NT2/D1 (cell line): ENCODE results near the gene FBXW4.

Experiments used
- DNase-seq: peaks from one replicate; pipeline ENCODE4 v3.0.0-alpha.2; 2011; ENCODE audit warnings: low read depth, low spot score
- H3K27me3 ChIP-seq: 2 replicates; pipeline ENCODE4 v1.6.0; 2011; ENCODE audit warnings: mild to moderate bottlenecking; ENCODE audit not compliant: insufficient read length, insufficient read depth
- H3K36me3 ChIP-seq: 2 replicates; pipeline ENCODE4 v1.6.1; 2011; ENCODE audit warnings: mild to moderate bottlenecking, low read length, mixed read lengths; ENCODE audit not compliant: insufficient read depth, insufficient read length
- H3K4me1 ChIP-seq: 2 replicates; pipeline ENCODE4 v1.5.1; 2011; ENCODE audit not compliant: insufficient read depth, insufficient read length
- H3K4me3 ChIP-seq: 2 replicates; pipeline ENCODE4 v1.5.1; 2011; ENCODE audit warnings: low read depth; ENCODE audit not compliant: insufficient read length
- H3K9ac ChIP-seq: 2 replicates; pipeline ENCODE4 v1.6.0; 2011; ENCODE audit warnings: low read depth; ENCODE audit not compliant: insufficient read length
- H3K9me3 ChIP-seq: 2 replicates; pipeline ENCODE4 v1.5.1; 2011; ENCODE audit warnings: mild to moderate bottlenecking, low read length; ENCODE audit not compliant: insufficient read depth
- SUZ12 ChIP-seq: IDR thresholded peaks from 2 replicates; pipeline ENCODE4 v1.6.1; 2011; ENCODE audit not compliant: insufficient read length, insufficient read depth; ENCODE audit errors: extremely low read depth
- YY1 ChIP-seq: IDR thresholded peaks from 2 replicates; pipeline ENCODE4 v1.6.1; 2011; ENCODE audit not compliant: insufficient read length, insufficient read depth
- ZNF274 ChIP-seq: IDR thresholded peaks from 2 replicates; pipeline ENCODE4 v1.6.1; 2011; ENCODE audit warnings: mild to moderate bottlenecking, low read depth, low read length

Gene FBXW4

GRCh38 chr10:101724446-101724845 is 29.5 kb upstream of the FBXW4 start:
- Histone ChIP-seq H3K9ac (no peak overlapping the region), H3K27me3 (no peaks in the 10 kb centered on the region), H3K4me1 (peaks cover 2% of the 10 kb centered on the region), H3K36me3 (no peaks in the 10 kb centered on the region), H3K9me3 (no peaks in the 10 kb centered on the region), H3K4me3 (no peak overlapping the region)
- no peak for DNase-seq
- TF ChIP-seq YY1 (no peak), ZNF274 (no peak), SUZ12 (no peak)

DNA sequence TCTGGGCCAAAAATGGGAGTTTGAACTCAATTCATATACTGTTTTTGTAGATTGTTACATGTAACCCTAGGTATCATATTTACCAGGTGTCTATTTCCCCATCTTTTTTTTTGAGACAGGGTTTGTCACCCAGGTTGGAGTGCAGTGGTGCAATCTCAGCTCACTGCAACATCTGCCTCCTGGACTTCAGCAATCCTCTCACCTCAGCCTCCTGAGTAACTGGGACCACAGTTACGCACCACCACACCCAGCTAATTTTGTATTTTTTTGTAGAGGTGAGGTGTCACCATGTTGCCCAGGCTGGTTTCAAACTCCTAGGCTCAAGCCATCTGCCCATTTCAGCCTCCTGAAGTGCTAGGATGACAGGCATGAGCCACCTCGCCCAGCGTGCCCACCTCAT is 28.2 kb upstream of the FBXW4 start:
- Histone ChIP-seq H3K9ac (no peak overlapping the region), H3K36me3 (no peaks in the 10 kb centered on the region), H3K4me3 (no peak overlapping the region), H3K4me1 (peaks cover 2% of the 10 kb centered on the region), H3K27me3 (no peaks in the 10 kb centered on the region), H3K9me3 (no peaks in the 10 kb centered on the region)
- DNase-seq, result no peak
- TF ChIP-seq ZNF274 (no peak), SUZ12 (no peak), YY1 (no peak)

- Histone ChIP-seq H3K27me3 (no peaks in the 10 kb centered on the region), H3K9me3 (no peaks in the 10 kb centered on the region), H3K9ac (no peak overlapping the region), H3K36me3 (no peaks in the 10 kb centered on the region), H3K4me3 (no peak overlapping the region), H3K4me1 (peaks cover 2% of the 10 kb centered on the region)
- DNase-seq, result no peak
- no peak for TF ChIP-seq ZNF274
- no peak for TF ChIP-seq YY1
- TF ChIP-seq SUZ12, result no peak
Measured at GRCh38 chr10:101721806-101722205, 26.8 kb upstream of the FBXW4 start.

DNA sequence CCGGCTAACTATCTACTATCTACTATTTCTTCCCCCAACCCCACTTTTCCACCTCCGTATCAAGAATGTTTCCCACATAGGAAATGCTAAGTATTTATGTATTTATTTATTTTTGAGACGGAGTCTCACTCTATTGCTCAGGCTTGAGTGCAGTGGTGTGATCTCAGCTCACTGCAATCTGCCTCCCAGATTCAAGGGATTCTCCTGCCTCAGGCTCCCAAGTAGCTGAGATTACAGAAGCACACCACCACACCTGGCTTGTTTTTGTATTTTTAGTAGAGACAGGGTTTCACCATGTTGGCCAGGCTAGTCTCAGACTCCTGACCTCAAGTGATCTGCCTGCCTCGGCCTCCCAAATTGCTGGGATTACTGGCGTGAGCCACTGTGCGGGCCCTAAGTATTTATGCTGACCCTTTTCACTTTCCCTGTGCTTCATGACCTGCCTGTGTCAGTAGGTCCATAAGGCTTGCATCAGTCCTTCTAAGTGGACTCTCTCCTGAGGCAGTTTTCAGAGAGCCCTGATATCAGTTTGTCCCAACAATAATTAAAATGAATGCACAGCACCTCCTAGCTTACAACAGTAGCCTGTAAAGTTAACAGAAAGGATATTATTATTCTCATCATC is 25.7 kb upstream of the FBXW4 start:
- Histone ChIP-seq H3K9me3 (no peaks in the 10 kb centered on the region), H3K27me3 (no peaks in the 10 kb centered on the region), H3K4me1 (peaks cover 2% of the 10 kb centered on the region), H3K9ac (no peak overlapping the region), H3K4me3 (no peak overlapping the region), H3K36me3 (no peaks in the 10 kb centered on the region)
- no peak for DNase-seq
- no peak for TF ChIP-seq SUZ12

- H3K9ac ChIP-seq, result no peak overlapping the region
Measured at GRCh38 chr10:101718690-101719275, 23.8 kb upstream of the FBXW4 start.

GRCh38 chr10:101716891-101717659 is 22.1 kb upstream of the FBXW4 start:
- TF ChIP-seq ZNF274 (no peak), YY1 (no peak), SUZ12 (no peak)
- H3K4me1 ChIP-seq, result peaks cover 2% of the 10 kb centered on the region
- no peak overlapping the region for H3K9ac ChIP-seq
- no peak overlapping the region for H3K4me3 ChIP-seq
- H3K36me3 ChIP-seq, result no peaks in the 10 kb centered on the region
- no peaks in the 10 kb centered on the region for H3K9me3 ChIP-seq
- no peak for DNase-seq
- H3K27me3 ChIP-seq, result no peaks in the 10 kb centered on the region

More at GRCh38 chr10:101718690-101719275, 23.8 kb upstream of the FBXW4 start:
- Histone ChIP-seq H3K4me3 (no peak overlapping the region), H3K27me3 (no peaks in the 10 kb centered on the region), H3K36me3 (no peaks in the 10 kb centered on the region), H3K4me1 (peaks cover 2% of the 10 kb centered on the region), H3K9me3 (no peaks in the 10 kb centered on the region)
- DNase-seq, result no peak
- TF ChIP-seq ZNF274 (no peak), YY1 (no peak), SUZ12 (no peak)

- Histone ChIP-seq H3K36me3 (no peaks in the 10 kb centered on the region), H3K4me1 (no peaks in the 10 kb centered on the region)
Measured at GRCh38 chr10:101712997-101713396, 18.0 kb upstream of the FBXW4 start.

More at GRCh38 chr10:101712997-101713396, 18.0 kb upstream of the FBXW4 start:
- no peak overlapping the region for H3K9ac ChIP-seq
- no peaks in the 10 kb centered on the region for H3K9me3 ChIP-seq
- H3K4me3 ChIP-seq, result no peak overlapping the region
- no peak for DNase-seq
- TF ChIP-seq YY1 (no peak), SUZ12 (no peak), ZNF274 (no peak)
- no peaks in the 10 kb centered on the region for H3K27me3 ChIP-seq
